Epithelial cell of esophagus (primary cell): Measurements from ENCODE around the gene GDF9.

Source experiments
- DNase-seq: peaks from one replicate; pipeline ENCODE4 v3.0.0; 2010; ENCODE audit warnings: low read depth
- H3K4me3 ChIP-seq: 2 replicates; pipeline ENCODE4 v1.5.1; 2011; ENCODE audit warnings: mild to moderate bottlenecking, low read length, control low read depth
- CTCF ChIP-seq: IDR thresholded peaks from 2 replicates; pipeline ENCODE4 v1.5.1; 2011; ENCODE audit warnings: low read depth, mild to moderate bottlenecking, low read length, control low read depth, inconsistent platforms; ENCODE audit not compliant: insufficient read depth; ENCODE audit errors: missing control alignments

Gene GDF9

GRCh38 chr5:132831095-132831860, 35.0 kb downstream of the GDF9 start:
- no peak overlapping the region for H3K4me3 ChIP-seq
- no peak for TF ChIP-seq CTCF
- no peak for DNase-seq

GRCh38 chr5:132830436-132831094, 35.7 kb downstream of the GDF9 start, which contains the start of gene SHROOM1:
Gene SHROOM1, minus strand, starts transcription at chr5:132830647. Its CDS starts 4,507 bp downstream, at chr5:132826140.
- H3K4me3 ChIP-seq: peak within 1 kb of the TSS; percentile 48
- peak; percentile 35 for DNase-seq
- no peak for TF ChIP-seq CTCF

- TF ChIP-seq CTCF: peak; percentile 65
- DNase-seq: peak; percentile 71
- peak overlapping the region; percentile 48 for H3K4me3 ChIP-seq
These were observed 36.4 kb downstream of the GDF9 start for GRCh38 chr5:132829742-132830435.

- no peak overlapping the region for H3K4me3 ChIP-seq
- DNase-seq: no peak
- no peak for TF ChIP-seq CTCF
These were observed 37.3 kb downstream of the GDF9 start for GRCh38 chr5:132828846-132829494.

GRCh38 chr5:132827943-132828673, 38.2 kb downstream of the GDF9 start:
- DNase-seq: no peak
- H3K4me3 ChIP-seq: no peak overlapping the region
- no peak for TF ChIP-seq CTCF

- no peak for TF ChIP-seq CTCF
- H3K4me3 ChIP-seq: no peak overlapping the region
- no peak for DNase-seq
These were observed 39.7 kb downstream of the GDF9 start for GRCh38 chr5:132826424-132827082.
